ENCODE data around the gene TAS2R14. TPM values are rescaled to one million over a fixed set of nuclear protein-coding genes. Genes with fewer than 3 reads are reported as not detected.

The TAS2R14 gene
- total RNA-seq, 6 experiments from 2014 or later: 0.81 to 4.2 (median 1.6) TPM

GRCh38 chr12:10904686-10905085, 34.4 kb downstream of the TAS2R14 start:
- no peak for DNase-seq
- peaks cover 0 to 2% (median 0%) of the 10 kb centered on the region in 4 donors for H3K9me3 ChIP-seq
- 86% methylated on average over 4 of the region's 4 CpGs for WGBS (ENCODE audit: insufficient coverage, low coverage, low lambda C conversion rate, missing lambda C conversion rate)
- no peak overlapping the region for H3K27ac ChIP-seq
- intact Hi-C loops (cut with DNase I): no loop called here
- no peaks in the 10 kb centered on the region for H3K36me3 ChIP-seq
- no peaks in the 10 kb centered on the region for H3K27me3 ChIP-seq
- no peak for ATAC-seq
- H3K4me3 ChIP-seq: no peak overlapping the region
- TF ChIP-seq POLR2A (IDR thresholded peaks at IDR 0.05) (no peak), CTCF (IDR thresholded peaks at IDR 0.05) (no peak)
- no peaks in the 10 kb centered on the region for H3K4me1 ChIP-seq

DNA sequence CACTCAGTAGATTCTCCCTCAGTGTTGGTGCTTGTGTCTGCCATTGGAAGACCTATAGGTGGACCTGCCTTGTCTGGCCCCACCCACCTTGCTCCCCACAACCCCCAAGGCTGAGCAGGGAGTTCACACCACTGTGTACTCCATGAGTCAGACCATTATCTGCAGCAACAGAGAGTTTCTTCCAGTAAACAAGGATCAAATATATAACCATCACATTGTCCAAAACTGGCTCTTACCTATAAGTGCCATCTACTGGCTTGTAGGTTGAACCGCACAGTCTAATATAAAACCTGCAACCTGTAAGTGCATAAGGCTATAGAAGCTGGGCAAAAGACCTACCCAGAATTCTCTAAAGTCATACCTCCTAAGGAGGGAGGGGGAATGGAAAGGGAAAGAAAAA, 37.6 kb downstream of the TAS2R14 start:
- ATAC-seq: peak; percentile 33 to 63 (median 43)
- TF ChIP-seq CTCF (IDR thresholded peaks at IDR 0.05): peak; percentile 21 to 33 (median 25)
- TF ChIP-seq POLR2A (IDR thresholded peaks at IDR 0.05): no peak

GRCh38 chr12:10900972-10901371, 38.1 kb downstream of the TAS2R14 start:
- H3K9me3 ChIP-seq: peaks cover 0 to 2% (median 0%) of the 10 kb centered on the region in 4 donors
- WGBS (ENCODE audit: insufficient coverage, low coverage, low lambda C conversion rate, missing lambda C conversion rate): no CpG with 5 or more reads among the region's 1 CpG
- no peak for ATAC-seq

More for the DNA sequence above, 37.6 kb downstream of the TAS2R14 start:
- no peaks in the 10 kb centered on the region for H3K27me3 ChIP-seq
- H3K36me3 ChIP-seq: no peaks in the 10 kb centered on the region
- H3K27ac ChIP-seq: no peak overlapping the region
- intact Hi-C loops (cut with DNase I): no loop called here
- H3K4me3 ChIP-seq: no peak overlapping the region
- WGBS (ENCODE audit: insufficient coverage, low coverage, low lambda C conversion rate, missing lambda C conversion rate): 100% methylated on average over 1 of the region's 1 CpG
- peaks cover 0 to 2% (median 0%) of the 10 kb centered on the region in 4 donors for H3K9me3 ChIP-seq
- no peak for DNase-seq
- no peaks in the 10 kb centered on the region for H3K4me1 ChIP-seq

DNA sequence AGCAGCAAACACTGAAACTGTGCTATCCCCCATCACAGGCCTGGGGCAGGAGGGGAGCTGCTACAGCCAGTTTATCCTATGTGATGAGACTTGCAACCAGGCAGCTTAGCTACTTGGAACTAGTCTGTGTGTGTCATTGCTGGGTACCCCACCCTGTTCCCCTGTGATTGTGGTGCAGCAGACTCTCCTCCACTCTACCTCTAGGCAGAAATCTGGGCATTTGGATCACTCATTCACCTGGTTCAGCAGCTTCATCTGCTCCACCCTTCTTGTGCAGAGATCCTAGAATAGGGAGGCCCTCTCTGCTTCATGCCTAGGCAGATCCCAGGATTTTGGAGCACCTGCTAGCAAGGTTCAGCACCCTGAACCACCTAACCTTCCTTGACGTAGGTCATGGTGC, 38.5 kb downstream of the TAS2R14 start:
- Histone ChIP-seq H3K36me3 (no peaks in the 10 kb centered on the region), H3K4me1 (no peaks in the 10 kb centered on the region), H3K4me3 (no peak overlapping the region), H3K9me3 (peaks cover 0 to 2% (median 0%) of the 10 kb centered on the region in 4 donors), H3K27me3 (no peaks in the 10 kb centered on the region), H3K27ac (no peak overlapping the region)
- WGBS (ENCODE audit: insufficient coverage, low coverage, low lambda C conversion rate, missing lambda C conversion rate): no CpG with 5 or more reads among the region's 1 CpG
- intact Hi-C loops (cut with DNase I): no loop called here
- no peak for DNase-seq
- TF ChIP-seq POLR2A (IDR thresholded peaks at IDR 0.05) (no peak), CTCF (IDR thresholded peaks at IDR 0.05) (no peak)
- ATAC-seq: no peak

More at GRCh38 chr12:10900972-10901371, 38.1 kb downstream of the TAS2R14 start:
- no peak overlapping the region for H3K4me3 ChIP-seq
- no peak overlapping the region for H3K27ac ChIP-seq
- no peak for DNase-seq
- H3K27me3 ChIP-seq: no peaks in the 10 kb centered on the region
- H3K4me1 ChIP-seq: no peaks in the 10 kb centered on the region
- TF ChIP-seq POLR2A (IDR thresholded peaks at IDR 0.05): no peak
- no peak for TF ChIP-seq CTCF (IDR thresholded peaks at IDR 0.05)
- no peaks in the 10 kb centered on the region for H3K36me3 ChIP-seq
- intact Hi-C loops (cut with DNase I): no loop called here

DNA sequence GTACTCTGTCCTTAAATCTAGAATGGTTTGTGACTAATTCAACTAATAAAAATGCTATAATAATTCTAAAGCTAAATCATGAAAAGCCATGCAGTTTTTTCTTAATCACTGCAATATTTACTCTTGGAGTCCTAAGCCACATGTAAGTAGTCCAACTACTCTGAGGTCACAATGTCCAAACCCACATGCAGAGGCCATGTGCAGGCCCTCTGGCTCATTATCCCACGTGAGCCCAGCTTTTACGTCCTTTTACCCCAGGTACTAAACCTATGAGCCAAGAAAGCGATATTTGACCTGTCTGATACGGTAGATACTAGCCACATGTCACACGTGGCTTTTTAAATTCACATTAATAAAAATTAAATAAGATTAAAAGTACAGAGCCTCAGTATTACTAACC, 42.2 kb downstream of the TAS2R14 start:
- no peak for TF ChIP-seq CTCF (IDR thresholded peaks at IDR 0.05)
- TF ChIP-seq POLR2A (IDR thresholded peaks at IDR 0.05): no peak
- 43% methylated on average over 5 of the region's 5 CpGs for WGBS (ENCODE audit: insufficient coverage, low coverage, low lambda C conversion rate, missing lambda C conversion rate)
- no peak overlapping the region for H3K4me3 ChIP-seq
- H3K9me3 ChIP-seq: no peaks in the 10 kb centered on the region
- peaks cover 0 to 9% (median 4%) of the 10 kb centered on the region in 4 donors for H3K4me1 ChIP-seq
- intact Hi-C loops (cut with DNase I): no loop called here
- DNase-seq: peak in 1 of 3 donors; percentile 48
- H3K27ac ChIP-seq: no peak overlapping the region
- H3K27me3 ChIP-seq: no peaks in the 10 kb centered on the region
- peak in 3 of 4 donors; percentile 12 to 61 (median 15) for ATAC-seq
- H3K36me3 ChIP-seq: no peaks in the 10 kb centered on the region

Measured in right lobe of liver (tissue), 6 donors.